Epithelial cell of proximal tubule (primary cell): Measurements from ENCODE around the gene GALNT2. TPM values are rescaled to one million over a fixed set of nuclear protein-coding genes. Genes with fewer than 3 reads are reported as not detected.
A peak's percentile ranks its signal among the peaks of the same experiment; 100 is the strongest.

Experiments
- DNase-seq: peaks from one replicate; pipeline ENCODE4 v3.0.0-alpha.2; 2011; ENCODE audit warnings: low read depth
- H3K4me3 ChIP-seq: 2 replicates; pipeline ENCODE4 v1.5.1; 2011; ENCODE audit warnings: low read depth, mild to moderate bottlenecking, low read length
- total RNA-seq: library from RNA; depleted of rRNA; stranded (reverse); fragments of >200 nt; gene quantifications from 2 replicates; pipeline ENCODE4 v1.2.3, GENCODE V29; 2015
- TF ChIP-seq, protein P1 (sequence below): conservative IDR thresholded peaks from 2 replicates; pipeline ENCODE4 v1.5.1; 2012; ENCODE audit warnings: low read depth, mild to moderate bottlenecking, low read length

GALNT2 gene
- total RNA-seq, 1 donor from 2014 or later, result 52.1 TPM

- H3K4me3 ChIP-seq, result no peak overlapping the region
- DNase-seq, result no peak
- TF ChIP-seq, protein P1, sequence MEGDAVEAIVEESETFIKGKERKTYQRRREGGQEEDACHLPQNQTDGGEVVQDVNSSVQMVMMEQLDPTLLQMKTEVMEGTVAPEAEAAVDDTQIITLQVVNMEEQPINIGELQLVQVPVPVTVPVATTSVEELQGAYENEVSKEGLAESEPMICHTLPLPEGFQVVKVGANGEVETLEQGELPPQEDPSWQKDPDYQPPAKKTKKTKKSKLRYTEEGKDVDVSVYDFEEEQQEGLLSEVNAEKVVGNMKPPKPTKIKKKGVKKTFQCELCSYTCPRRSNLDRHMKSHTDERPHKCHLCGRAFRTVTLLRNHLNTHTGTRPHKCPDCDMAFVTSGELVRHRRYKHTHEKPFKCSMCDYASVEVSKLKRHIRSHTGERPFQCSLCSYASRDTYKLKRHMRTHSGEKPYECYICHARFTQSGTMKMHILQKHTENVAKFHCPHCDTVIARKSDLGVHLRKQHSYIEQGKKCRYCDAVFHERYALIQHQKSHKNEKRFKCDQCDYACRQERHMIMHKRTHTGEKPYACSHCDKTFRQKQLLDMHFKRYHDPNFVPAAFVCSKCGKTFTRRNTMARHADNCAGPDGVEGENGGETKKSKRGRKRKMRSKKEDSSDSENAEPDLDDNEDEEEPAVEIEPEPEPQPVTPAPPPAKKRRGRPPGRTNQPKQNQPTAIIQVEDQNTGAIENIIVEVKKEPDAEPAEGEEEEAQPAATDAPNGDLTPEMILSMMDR, result no peak
Observed at GRCh38 chr1:230219174-230220067, 152.4 kb downstream of the GALNT2 start.

GRCh38 chr1:230220478-230220877, 153.4 kb downstream of the GALNT2 start:
- H3K4me3 ChIP-seq, result no peak overlapping the region
- DNase-seq, result no peak
- TF ChIP-seq, protein P1, result no peak

GRCh38 chr1:230220907-230221306, 153.9 kb downstream of the GALNT2 start:
- TF ChIP-seq, protein P1, result no peak
- no peak for DNase-seq
- H3K4me3 ChIP-seq, result no peak overlapping the region

GRCh38 chr1:230222678-230223077, 155.6 kb downstream of the GALNT2 start:
- no peak overlapping the region for H3K4me3 ChIP-seq
- DNase-seq, result no peak
- TF ChIP-seq, protein P1, result peak; percentile 18

DNA sequence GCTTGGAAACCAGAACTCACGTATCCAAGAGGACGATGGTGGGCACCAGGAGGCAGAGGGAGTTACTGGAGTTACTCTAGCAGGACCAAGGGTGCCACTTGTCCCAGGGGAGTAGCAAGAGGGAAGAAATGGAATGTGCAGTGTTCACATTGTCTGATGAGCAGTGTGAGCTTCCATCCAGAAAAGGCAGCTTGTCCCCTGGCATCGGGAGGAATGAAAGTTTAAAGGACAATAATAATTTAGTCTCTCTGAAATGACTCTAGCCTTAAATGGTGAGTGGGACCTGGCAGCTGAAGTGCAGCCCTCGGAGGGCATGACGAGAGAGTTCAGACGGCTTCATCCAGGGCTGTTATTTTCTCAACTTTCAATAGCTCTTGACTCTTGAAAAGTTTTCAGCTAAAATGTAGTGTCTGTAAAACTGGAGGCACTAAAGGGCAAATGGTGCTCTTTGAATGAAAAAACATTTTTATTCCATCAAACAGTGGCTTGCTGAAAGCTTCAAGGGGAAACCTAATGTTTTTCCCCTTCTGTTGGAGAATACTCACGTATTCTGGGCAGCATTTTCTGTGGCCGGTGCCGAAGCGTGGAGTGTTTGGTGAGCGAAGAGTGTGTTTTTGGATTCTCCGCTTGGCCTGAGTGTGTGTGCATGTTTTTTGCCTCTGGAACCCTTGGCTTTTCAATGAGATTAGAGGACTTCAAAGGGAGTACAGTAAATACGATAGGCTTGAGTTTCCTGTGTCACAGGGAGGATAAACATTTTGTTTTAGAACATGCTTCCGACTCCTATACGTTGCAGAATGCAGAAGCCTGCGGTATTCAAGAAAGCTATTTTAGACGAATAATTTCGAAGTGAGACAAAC, 157.3 kb downstream of the GALNT2 start:
- TF ChIP-seq, protein P1, result no peak

DNA sequence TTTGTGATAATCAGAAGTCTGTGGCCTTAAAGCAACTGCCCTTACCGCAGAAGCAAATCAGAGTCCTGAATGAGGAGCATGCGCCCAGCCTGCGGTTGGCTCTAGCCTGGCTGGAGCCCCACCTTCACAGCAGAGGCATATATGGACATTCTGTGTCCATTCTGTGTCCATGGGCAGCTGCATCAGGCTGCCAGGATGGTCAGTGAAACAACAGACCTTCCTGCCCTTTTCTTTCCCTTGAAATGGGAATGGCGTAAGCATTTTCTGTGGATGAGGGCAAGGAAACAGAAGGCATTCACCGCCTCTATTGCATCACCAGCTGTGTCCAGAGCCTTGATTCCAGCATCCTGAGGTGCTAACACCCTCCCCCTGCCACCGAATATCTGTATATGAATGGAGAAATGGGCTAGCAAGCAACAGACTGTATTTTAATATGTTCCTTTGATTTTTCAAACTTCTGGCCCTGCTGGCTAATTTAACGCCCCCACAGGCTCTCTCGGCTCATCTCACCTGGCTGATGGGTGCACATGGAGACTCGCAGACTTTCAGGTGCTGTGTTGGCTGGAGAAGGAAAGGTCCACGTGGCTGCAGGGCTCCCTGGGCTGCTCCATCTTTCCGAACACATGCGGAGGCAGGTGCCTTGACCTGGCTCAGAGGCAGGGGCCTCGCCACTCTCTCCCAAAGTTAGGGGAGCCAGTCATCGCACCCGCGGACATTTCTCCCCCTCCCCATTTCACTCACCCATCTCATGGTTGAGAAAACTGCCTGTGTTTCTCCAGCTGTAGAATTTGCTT, 159.2 kb downstream of the GALNT2 start:
- TF ChIP-seq, protein P1, result no peak
- DNase-seq, result no peak

More for the DNA sequence above, 157.3 kb downstream of the GALNT2 start:
- no peak overlapping the region for H3K4me3 ChIP-seq
- no peak for DNase-seq

More for the DNA sequence above, 159.2 kb downstream of the GALNT2 start:
- H3K4me3 ChIP-seq, result no peak overlapping the region
